ENCODE data around the gene TNK2.

DNA sequence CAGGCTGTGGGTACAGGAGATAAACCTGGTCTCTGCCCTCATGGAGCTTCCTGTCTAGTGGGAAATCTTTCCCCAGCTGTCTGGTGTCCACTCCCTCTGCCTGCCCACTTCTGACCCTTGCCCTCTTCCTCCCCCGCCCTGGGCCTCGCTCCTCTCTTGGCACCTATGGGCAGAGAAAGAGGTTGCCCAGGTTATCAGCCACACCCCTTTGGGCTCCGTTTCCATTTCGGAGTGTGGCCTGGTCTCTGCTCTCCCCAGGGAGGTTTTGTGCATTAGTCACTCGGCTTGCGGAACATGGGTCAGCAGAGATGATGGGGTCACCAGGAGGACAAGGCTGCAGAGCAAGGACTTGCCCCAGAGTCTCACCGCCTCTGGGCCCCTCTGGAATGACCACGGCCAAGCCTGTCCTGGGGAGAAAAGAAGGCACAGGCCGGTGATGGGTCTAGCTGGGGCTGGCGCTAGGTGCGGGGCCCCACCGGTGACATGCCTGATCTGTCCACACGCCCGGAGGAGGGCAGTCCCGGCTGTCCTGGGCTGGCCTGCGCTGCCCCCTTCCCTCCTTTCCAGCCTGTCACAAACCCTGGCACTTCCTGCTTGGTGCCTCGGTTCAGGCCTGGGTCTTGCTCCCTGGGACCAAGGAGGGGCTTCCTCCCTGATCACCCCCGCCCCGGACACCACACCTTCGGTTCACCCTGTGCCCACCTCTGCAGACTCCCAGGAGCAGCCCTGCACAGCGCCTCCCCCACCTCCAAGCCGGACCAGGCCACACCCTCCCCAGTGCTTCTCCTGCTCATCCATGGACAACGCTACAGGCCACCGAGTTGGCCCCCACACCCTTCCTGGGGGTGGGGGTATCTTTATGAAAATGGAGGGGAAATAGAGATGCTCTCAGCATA is 61.0 kb downstream of the TNK2 start:
- TF ChIP-seq, protein P1, sequence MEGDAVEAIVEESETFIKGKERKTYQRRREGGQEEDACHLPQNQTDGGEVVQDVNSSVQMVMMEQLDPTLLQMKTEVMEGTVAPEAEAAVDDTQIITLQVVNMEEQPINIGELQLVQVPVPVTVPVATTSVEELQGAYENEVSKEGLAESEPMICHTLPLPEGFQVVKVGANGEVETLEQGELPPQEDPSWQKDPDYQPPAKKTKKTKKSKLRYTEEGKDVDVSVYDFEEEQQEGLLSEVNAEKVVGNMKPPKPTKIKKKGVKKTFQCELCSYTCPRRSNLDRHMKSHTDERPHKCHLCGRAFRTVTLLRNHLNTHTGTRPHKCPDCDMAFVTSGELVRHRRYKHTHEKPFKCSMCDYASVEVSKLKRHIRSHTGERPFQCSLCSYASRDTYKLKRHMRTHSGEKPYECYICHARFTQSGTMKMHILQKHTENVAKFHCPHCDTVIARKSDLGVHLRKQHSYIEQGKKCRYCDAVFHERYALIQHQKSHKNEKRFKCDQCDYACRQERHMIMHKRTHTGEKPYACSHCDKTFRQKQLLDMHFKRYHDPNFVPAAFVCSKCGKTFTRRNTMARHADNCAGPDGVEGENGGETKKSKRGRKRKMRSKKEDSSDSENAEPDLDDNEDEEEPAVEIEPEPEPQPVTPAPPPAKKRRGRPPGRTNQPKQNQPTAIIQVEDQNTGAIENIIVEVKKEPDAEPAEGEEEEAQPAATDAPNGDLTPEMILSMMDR (conservative IDR thresholded peaks at IDR 0.05 in 1 of 2, IDR thresholded peaks at IDR 0.05 in 1 of 2; ENCODE audit: extremely low read depth in 1 of 2, insufficient read depth in 1 of 2, low read depth in 1 of 2, low read length in 2 of 2), result no peak
- no peak for TF ChIP-seq EZH2 (IDR thresholded peaks at IDR 0.05; ENCODE audit: borderline replicate concordance, low read length)

All from mammary epithelial cell (primary cell).